Memory B cell (primary cell): ENCODE data around the gene ARAP3.
A peak's percentile ranks its signal among the peaks of the same experiment; 100 is the strongest.

ENCODE experiments used
- ATAC-seq: fragments of 150-1000 bp; cut with Tn5 transposase; 2 replicates; pipeline ENCODE4 v1.10.0; 2021; ENCODE audit warnings: low read depth, mild to moderate bottlenecking, moderate library complexity
- DNase-seq, 2 donors: peaks; one replicate each; pipeline ENCODE4 v3.0.0; 2022; ENCODE audit warnings: low spot score in 2 of 2
- H3K27ac Mint-ChIP-seq: one replicate; pipeline ENCODE4 v1.8.0; 2022; ENCODE audit warnings: mild to moderate bottlenecking, moderate library complexity, mixed read lengths
- H3K27me3 Mint-ChIP-seq: one replicate; pipeline ENCODE4 v1.8.0; 2022; ENCODE audit warnings: mixed read lengths
- H3K36me3 Mint-ChIP-seq: one replicate; pipeline ENCODE4 v1.8.0; 2022; ENCODE audit warnings: mild to moderate bottlenecking, mixed read lengths
- H3K4me1 Mint-ChIP-seq: one replicate; pipeline ENCODE4 v1.8.0; 2022; ENCODE audit warnings: mixed read lengths
- H3K4me3 Mint-ChIP-seq: one replicate; pipeline ENCODE4 v1.8.0; 2022; ENCODE audit warnings: mild to moderate bottlenecking, moderate library complexity, mixed read lengths
- H3K9me3 Mint-ChIP-seq: one replicate; pipeline ENCODE4 v1.8.0; 2022; ENCODE audit warnings: mixed read lengths

The ARAP3 gene

GRCh38 chr5:141708016-141708415 is 26.0 kb upstream of the ARAP3 start:
- no peak for DNase-seq
- Mint-ChIP-seq H3K27ac (no peak overlapping the region), H3K27me3 (peaks cover 11% of the 10 kb centered on the region), H3K4me3 (no peak overlapping the region), H3K4me1 (peaks cover 2% of the 10 kb centered on the region), H3K9me3 (no peaks in the 10 kb centered on the region), H3K36me3 (no peaks in the 10 kb centered on the region)
- ATAC-seq: no peak

GRCh38 chr5:141707510-141707909 is 25.5 kb upstream of the ARAP3 start:
- Mint-ChIP-seq H3K9me3 (no peaks in the 10 kb centered on the region), H3K4me3 (no peak overlapping the region), H3K4me1 (peaks cover 4% of the 10 kb centered on the region), H3K36me3 (no peaks in the 10 kb centered on the region), H3K27me3 (peaks cover 14% of the 10 kb centered on the region), H3K27ac (no peak overlapping the region)
- ATAC-seq (no peak), DNase-seq (no peak)

- peaks cover 16% of the 10 kb centered on the region for H3K27me3 Mint-ChIP-seq
- no peak for DNase-seq
- no peak overlapping the region for H3K27ac Mint-ChIP-seq
- H3K9me3 Mint-ChIP-seq: no peaks in the 10 kb centered on the region
- H3K4me3 Mint-ChIP-seq: no peak overlapping the region
- H3K4me1 Mint-ChIP-seq: peaks cover 9% of the 10 kb centered on the region
- ATAC-seq: no peak
- H3K36me3 Mint-ChIP-seq: no peaks in the 10 kb centered on the region
These were observed 24.1 kb upstream of the ARAP3 start for GRCh38 chr5:141706121-141706520.

GRCh38 chr5:141705469-141705868 is 23.4 kb upstream of the ARAP3 start:
- ATAC-seq: no peak
- Mint-ChIP-seq H3K4me1 (peaks cover 10% of the 10 kb centered on the region), H3K27me3 (peaks cover 18% of the 10 kb centered on the region), H3K36me3 (no peaks in the 10 kb centered on the region), H3K27ac (no peak overlapping the region), H3K9me3 (no peaks in the 10 kb centered on the region), H3K4me3 (no peak overlapping the region)
- DNase-seq: no peak

- Mint-ChIP-seq H3K36me3 (no peaks in the 10 kb centered on the region), H3K9me3 (no peaks in the 10 kb centered on the region), H3K27me3 (peaks cover 24% of the 10 kb centered on the region), H3K4me1 (peaks cover 10% of the 10 kb centered on the region), H3K27ac (no peak overlapping the region), H3K4me3 (no peak overlapping the region)
- DNase-seq (no peak), ATAC-seq (no peak)
These were observed 22.8 kb upstream of the ARAP3 start for GRCh38 chr5:141704782-141705297.

- DNase-seq (no peak), ATAC-seq (no peak)
- H3K9me3 Mint-ChIP-seq: no peaks in the 10 kb centered on the region
- no peaks in the 10 kb centered on the region for H3K36me3 Mint-ChIP-seq
- peaks cover 10% of the 10 kb centered on the region for H3K4me1 Mint-ChIP-seq
- peaks cover 31% of the 10 kb centered on the region for H3K27me3 Mint-ChIP-seq
- H3K4me3 Mint-ChIP-seq: peak overlapping the region; percentile 85
- H3K27ac Mint-ChIP-seq: peak overlapping the region; percentile 22
These were observed 21.1 kb upstream of the ARAP3 start for GRCh38 chr5:141703133-141703561.

- DNase-seq (no peak), ATAC-seq (peak; percentile 25)
- Mint-ChIP-seq H3K27me3 (peaks cover 40% of the 10 kb centered on the region), H3K9me3 (no peaks in the 10 kb centered on the region), H3K27ac (peak overlapping the region; percentile 22), H3K4me1 (peaks cover 10% of the 10 kb centered on the region), H3K36me3 (no peaks in the 10 kb centered on the region), H3K4me3 (peak overlapping the region; percentile 85)
These were observed 19.5 kb upstream of the ARAP3 start for GRCh38 chr5:141701360-141702119.

GRCh38 chr5:141697586-141697985 is 15.6 kb upstream of the ARAP3 start:
- no peaks in the 10 kb centered on the region for H3K36me3 Mint-ChIP-seq
- H3K27me3 Mint-ChIP-seq: peaks cover 48% of the 10 kb centered on the region
- H3K4me1 Mint-ChIP-seq: peaks cover 8% of the 10 kb centered on the region
- H3K4me3 Mint-ChIP-seq: no peak overlapping the region
- ATAC-seq (no peak), DNase-seq (no peak)
- H3K9me3 Mint-ChIP-seq: no peaks in the 10 kb centered on the region
- no peak overlapping the region for H3K27ac Mint-ChIP-seq

- H3K27me3 Mint-ChIP-seq: peaks cover 48% of the 10 kb centered on the region
- ATAC-seq: no peak
These were observed 14.4 kb upstream of the ARAP3 start for GRCh38 chr5:141696431-141696830.

GRCh38 chr5:141695627-141696215 is 13.7 kb upstream of the ARAP3 start:
- no peaks in the 10 kb centered on the region for H3K9me3 Mint-ChIP-seq
- DNase-seq (no peak), ATAC-seq (no peak)
- H3K36me3 Mint-ChIP-seq: no peaks in the 10 kb centered on the region
- no peak overlapping the region for H3K4me3 Mint-ChIP-seq
- H3K27ac Mint-ChIP-seq: no peak overlapping the region
- peaks cover 48% of the 10 kb centered on the region for H3K27me3 Mint-ChIP-seq
- H3K4me1 Mint-ChIP-seq: peaks cover 10% of the 10 kb centered on the region

More at GRCh38 chr5:141696431-141696830, 14.4 kb upstream of the ARAP3 start:
- DNase-seq: no peak
- Mint-ChIP-seq H3K4me3 (no peak overlapping the region), H3K9me3 (no peaks in the 10 kb centered on the region), H3K27ac (no peak overlapping the region), H3K36me3 (no peaks in the 10 kb centered on the region), H3K4me1 (peaks cover 12% of the 10 kb centered on the region)

- Mint-ChIP-seq H3K27me3 (peaks cover 43% of the 10 kb centered on the region), H3K4me1 (peaks cover 10% of the 10 kb centered on the region), H3K27ac (no peak overlapping the region), H3K9me3 (no peaks in the 10 kb centered on the region), H3K36me3 (no peaks in the 10 kb centered on the region), H3K4me3 (no peak overlapping the region)
- ATAC-seq: no peak
- no peak for DNase-seq
These were observed 12.4 kb upstream of the ARAP3 start for GRCh38 chr5:141694479-141694878.

- DNase-seq (no peak), ATAC-seq (no peak)
- H3K4me1 Mint-ChIP-seq: peaks cover 10% of the 10 kb centered on the region
These were observed 11.1 kb upstream of the ARAP3 start for GRCh38 chr5:141692919-141693725.

GRCh38 chr5:141692533-141692888 is 10.5 kb upstream of the ARAP3 start:
- H3K36me3 Mint-ChIP-seq: no peaks in the 10 kb centered on the region
- no peaks in the 10 kb centered on the region for H3K9me3 Mint-ChIP-seq
- ATAC-seq: peak; percentile 57
- DNase-seq: no peak
- H3K27ac Mint-ChIP-seq: no peak overlapping the region
- H3K4me1 Mint-ChIP-seq: peaks cover 10% of the 10 kb centered on the region
- H3K4me3 Mint-ChIP-seq: peak overlapping the region; percentile 74
- H3K27me3 Mint-ChIP-seq: peaks cover 31% of the 10 kb centered on the region

More at GRCh38 chr5:141692919-141693725, 11.1 kb upstream of the ARAP3 start:
- Mint-ChIP-seq H3K36me3 (no peaks in the 10 kb centered on the region), H3K4me3 (peak overlapping the region; percentile 74), H3K27ac (no peak overlapping the region), H3K9me3 (no peaks in the 10 kb centered on the region), H3K27me3 (peaks cover 35% of the 10 kb centered on the region)
